Stimulated activated naive CD4-positive, alpha-beta T cell treated with Interleukin-2 at 50 U/mL for 16 hours (primary cell): ENCODE results near the gene COPS4.
"Not testable (repeated sequence)": the region's sequence is repeated elsewhere in the genome, so short reads cannot be mapped to it uniquely, and the experiment has no call there.

Experiments
- DNase-seq: peaks from one replicate; lab custom pipeline; 2025; lab: John Stamatoyannopoulos, UW

The COPS4 gene

DNA sequence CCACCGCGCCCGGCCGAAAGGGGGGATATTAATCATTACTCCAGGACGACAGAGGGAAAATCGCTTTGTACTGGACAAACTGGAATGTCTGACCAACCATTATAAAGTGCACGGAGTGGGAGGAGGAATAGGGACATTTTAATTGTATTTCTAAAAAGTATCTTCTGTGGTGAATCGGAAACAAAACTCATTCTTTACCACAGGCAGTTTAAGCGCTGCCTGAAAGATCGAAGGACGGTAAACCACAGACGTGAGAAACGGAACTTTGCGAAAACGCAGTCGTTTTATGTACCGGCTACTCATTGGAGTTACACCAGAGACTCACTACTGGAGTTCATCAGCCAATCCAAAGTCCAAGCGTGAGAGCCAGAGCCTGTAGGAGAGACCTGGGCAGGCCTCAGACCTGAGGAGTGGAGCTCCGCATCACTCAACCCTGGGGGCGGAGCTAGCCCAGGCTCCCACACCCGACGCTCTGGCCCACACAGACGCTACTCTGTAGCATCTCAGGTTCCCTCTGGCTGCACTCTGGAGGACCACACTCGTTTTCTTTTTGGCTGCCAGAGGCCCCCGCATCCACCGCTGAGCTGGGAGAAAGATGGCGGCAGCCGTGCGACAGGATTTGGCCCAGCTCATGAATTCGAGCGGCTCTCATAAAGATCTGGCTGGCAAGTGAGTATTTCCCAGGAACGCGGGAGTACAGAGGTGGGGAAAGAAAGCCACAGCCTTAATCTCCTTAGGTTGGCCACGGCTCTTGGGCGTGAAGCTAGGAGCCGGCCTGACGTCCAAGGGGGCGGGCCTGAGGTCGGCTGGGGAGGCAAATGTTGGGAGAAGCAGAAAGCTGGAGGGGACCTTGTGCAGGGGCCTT is at the start of gene COPS4:
Gene COPS4 (plus strand): TSS at position 554 of the 865 bp plus-strand sequence. CDS start 42 bp downstream, at position 596.
- DNase-seq = peak; percentile 96

DNA sequence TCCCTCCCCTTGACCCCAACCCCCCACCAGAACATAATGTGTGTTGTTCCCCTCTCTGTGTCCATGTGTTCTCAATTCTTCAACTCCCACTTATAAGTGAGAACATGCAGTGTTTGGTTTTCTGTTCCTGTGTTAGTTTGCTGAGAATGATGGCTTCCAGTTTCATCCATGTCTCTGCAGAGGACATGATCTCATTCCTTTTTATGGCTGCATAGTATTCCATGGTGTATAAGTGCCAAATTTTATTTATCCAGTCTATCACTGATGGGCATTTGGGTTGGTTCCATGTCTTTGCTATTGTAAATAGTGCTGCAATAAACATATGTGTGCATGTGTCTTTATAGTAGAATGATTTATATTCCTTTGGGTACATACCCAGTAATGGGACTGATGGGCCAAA is 47.5 kb upstream of the COPS4 start:
- DNase-seq = not testable (repeated sequence)

DNA sequence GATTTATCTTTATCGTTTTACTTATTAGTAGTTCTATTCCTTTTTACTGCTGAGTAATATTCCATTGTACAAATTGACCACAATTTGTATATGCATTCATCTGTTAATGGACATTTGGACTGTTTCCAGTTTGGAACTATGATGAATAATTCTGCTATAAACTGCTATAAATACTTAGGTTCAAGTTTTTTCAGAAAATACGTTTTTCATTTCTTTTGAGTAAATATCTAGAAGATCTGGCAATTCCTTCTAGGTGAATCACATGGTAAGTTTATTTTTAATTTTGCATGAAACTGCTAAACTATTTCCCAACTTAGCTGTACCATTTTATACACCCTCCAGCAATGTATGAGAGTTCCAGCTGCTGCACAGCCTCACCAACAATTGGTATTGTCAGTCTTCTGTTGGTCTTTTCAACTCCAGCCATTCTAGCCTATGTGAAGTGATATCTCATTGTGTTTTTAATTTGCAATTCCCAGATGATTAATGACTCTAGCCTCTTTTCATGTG is 46.6 kb upstream of the COPS4 start:
- DNase-seq = no peak

DNA sequence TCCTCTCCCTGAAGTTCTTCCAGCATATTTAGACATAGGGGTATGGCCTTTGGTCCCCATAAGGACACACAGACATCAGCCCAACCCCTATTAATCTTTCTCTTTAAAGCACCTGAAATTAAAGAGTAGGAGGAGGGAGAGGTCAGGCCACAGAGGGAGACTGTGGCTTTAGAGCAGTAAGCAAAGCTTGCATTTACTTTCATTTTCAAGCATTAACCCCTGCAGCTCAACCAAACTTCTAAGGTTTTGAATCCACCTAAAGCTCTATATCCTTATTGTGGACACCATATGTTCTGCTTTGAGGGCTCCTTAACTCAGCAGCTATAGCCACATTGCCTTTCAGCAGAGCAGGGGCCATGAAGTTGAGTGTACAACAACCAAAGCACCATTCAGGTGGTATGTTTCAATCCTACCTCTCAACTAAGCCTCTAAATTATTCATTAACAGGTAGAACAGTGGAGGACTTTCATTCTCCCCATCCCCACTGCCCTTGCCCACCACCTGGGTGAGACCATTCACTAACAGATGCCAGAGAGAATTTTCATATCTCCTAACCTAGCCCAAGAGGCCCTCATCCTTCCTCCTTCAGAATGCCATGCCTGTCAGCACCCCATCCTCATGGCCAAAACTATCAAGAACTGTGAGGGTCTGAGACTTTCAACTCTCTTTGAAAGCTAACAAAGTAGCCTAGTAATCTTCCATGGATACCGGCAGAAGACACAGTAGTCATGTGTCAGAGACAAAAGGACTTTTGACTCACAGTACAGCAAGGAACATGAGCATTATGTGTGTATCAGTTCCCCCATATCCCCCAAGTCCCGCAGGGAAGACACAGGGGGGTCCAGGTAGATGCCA is 45.2 kb upstream of the COPS4 start:
- DNase-seq = no peak

DNA sequence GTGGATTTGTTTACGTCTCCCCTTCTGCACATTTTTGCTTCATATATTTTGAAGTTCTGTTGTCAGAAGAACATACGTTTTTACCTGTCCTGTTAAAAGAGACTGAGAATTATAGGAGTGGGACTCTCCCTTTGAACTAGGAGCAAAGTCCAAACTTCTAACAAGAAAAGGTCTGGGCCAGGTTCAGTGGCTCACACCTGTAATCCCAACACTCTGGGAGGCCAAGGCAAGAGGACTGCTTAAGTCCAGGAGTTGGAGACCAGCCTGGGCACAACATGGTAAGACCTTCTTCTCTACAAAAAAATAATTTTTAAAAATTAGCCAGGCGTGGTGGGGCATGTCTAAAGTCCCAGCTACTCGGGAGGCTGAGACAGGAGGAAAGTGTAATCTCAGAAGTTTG is 40.1 kb upstream of the COPS4 start:
- DNase-seq = no peak

DNA sequence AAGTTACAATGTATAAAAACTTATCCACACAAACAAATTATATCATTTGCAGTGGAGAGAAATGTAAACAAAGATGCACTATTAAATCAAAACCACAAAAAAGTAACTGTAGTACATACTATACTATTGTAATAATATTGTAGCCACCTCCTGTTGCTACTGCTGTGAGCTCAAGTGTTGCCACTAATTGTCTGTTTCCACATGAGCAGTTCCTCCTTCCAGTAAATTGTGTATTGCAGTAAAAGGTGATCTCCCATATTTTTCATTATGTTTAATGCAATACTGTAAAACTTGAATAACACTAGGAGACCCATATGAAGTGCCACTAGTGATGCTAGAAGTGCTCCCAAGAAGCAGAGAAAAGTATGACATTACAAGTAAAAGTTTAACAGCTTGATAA is 36.1 kb upstream of the COPS4 start:
- no peak for DNase-seq

DNA sequence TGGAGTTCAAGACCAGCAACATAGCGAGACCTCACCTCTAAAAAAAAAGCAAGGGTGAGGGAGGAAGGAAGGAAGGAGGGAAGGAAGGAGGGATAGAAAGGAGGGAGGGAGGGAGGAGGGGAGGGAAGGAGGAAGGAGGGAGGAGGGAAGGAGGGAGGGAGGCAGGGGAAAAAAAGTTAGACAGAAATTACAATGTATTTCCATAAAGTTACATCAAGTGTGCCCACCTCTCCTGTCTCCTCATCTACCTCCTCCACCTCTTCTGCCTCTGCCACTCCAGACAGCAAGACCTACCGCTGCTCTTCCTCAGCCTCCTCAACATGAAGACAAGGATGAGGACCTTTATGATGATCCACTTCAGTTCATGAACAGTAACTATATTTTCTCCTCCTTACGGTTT is 32.7 kb upstream of the COPS4 start:
- DNase-seq = no peak

DNA sequence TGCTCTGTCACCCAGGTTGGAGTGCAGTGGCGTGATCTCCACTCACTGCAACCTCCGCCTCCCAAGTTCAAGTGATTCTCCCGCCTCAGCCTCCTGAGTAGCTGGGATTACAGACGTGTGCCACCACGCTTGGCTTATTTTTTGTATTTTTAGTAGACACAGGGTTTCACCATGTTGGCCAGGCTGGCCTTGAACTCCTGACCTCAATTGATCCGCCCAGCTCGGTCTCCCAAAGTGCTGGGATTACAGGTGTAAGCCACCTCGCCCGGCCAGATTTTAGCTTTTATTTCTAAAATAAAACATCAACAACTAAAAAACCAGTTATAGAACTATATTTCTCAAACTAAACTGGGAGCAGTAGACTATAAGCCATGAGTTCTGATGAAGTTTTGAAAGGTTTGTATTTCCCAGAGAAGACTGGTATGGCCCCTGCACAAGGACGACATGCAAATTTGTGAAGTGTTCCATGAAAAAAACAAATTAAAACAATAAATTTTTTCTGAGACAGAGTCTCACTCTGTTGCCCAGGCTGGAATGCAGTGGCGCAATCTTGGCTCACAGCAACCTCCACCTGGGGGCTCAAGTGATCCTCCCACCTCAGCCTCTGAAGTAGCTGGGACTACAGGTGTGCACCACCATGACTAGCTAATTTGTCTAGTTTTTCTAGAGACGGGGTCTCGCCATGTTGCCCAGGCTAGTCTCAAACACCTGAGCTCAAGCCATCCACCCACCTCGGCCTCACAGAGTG is 31.8 kb upstream of the COPS4 start:
- not testable (repeated sequence) for DNase-seq

DNA sequence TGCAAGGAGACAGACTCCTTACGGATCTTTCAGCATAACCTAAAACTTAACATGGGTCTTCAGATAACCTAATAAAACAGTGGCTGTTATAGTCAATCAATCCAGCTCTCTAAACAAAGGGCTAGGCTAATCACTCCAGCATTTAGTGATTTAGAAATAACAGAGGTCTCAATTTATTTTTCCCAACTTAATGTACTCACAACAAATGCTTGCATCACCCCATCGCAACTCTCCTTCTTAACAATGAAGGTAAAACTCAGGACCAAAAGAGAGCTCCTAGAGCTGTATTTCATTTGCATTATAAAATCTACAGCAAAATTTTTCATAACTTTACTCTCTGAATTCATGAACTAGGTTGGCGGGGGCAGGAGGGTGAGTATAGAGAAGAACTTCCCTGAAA is 25.5 kb upstream of the COPS4 start:
- DNase-seq = no peak

DNA sequence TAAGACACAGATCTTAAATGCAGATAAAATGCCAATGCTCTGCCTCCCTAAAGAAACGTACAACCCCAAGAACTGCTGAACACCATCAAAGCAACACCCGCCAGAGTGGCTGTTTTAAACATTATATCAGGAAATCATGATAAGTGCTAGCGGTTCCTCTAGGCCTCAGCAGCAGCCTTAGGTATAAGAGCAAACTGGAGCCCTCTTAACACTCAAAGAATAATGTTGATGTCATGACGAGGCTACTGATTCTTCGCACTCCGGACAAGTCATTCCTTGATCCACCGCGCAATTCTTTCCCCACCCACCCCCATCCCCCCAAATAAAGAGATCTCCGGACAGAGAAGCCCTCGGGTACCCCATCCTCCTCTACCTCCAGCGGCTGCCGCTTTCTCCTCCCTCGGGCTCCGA is 24.9 kb upstream of the COPS4 start:
- no peak for DNase-seq

DNA sequence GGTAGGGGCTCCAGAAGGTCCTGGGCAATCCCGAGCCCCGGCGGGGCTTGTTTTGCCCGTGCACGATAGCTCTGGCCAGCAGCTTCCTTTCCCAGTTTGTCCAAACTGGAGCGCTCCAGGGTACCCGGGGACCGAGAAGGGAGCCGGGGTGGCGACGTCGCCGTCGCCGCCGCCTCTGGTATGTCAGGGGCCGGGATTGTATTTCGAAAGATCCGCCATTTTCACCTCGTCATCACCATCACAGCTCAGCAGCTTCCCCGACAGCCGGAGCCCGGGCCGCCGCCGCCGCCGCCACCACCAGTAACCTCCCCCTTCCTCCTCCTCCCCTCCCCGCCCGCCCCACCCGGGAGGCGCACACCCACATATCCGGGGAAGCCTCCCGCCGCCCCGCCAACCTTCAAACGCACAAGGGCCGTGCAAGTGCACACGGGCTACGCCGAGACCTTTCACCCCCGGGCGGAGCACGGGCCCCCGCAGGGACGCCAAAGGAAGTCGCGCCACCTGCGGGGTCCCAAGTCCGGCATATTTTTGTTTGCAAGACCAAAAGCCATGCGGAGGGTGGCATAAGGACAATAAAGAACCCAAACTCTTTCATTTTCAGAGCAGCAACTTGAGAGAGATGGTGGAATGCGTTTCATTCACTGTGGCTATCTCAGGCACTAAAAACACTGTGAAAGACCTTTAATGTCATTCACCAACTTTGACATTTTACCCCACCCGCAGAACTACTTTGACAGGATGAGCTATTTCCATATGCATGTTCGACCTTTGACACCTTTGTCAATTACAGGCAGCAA is 24.3 kb upstream of the COPS4 start, which contains the start of gene LIN54:
Gene LIN54 (minus strand): TSS at position 302 of the 797 bp plus-strand sequence. CDS start 25,979 bp downstream, outside the sequence.
- peak; percentile 88 for DNase-seq

DNA sequence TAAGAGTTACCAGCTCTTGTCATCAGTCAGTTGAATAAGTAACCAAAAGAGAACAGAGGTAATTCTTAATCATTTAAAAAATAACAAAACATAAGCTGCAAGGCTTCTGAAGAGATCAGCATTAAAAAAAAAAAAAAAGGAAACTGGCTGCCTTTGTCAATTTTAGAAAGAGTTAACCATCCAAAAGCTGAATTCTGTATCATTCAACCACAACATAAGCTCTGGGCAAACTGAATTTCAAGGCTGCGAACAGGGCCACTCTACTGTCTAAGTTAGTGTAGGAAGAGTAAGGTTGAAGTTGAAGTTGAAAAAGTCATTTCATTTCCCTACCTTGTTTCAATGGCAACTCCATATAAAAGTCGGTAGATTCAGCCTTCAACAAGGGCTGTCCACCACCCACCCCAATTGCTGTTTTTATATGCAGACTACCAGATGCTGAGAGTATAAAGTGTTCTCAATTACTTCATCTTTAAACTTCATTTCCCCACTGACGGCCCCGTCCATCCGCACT is 23.2 kb upstream of the COPS4 start:
- DNase-seq = no peak

DNA sequence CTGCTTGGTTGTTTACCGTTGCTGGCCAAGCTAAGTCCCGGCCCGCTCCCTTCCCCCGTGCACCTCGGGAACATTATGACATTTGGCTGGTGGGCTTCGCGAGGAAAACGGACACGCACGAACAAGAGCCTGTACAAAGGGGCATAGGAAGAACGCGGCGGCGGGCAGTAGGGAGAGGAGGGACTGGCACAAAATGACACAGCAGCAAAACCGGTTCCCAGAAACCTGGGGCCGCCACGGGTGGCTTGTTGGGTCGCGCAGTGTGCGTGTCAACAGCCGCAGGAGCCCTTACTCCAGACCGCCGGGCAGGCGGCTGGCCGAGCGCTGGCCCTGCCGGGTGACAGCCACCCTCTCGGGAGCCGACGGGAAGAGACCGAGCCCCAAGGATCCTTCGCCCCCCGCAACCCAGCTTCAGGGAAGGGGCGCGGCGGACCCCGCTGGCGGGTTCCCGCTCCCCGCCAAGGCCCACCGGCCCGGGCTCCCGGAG is 22.7 kb upstream of the COPS4 start:
- peak; percentile 16 for DNase-seq

DNA sequence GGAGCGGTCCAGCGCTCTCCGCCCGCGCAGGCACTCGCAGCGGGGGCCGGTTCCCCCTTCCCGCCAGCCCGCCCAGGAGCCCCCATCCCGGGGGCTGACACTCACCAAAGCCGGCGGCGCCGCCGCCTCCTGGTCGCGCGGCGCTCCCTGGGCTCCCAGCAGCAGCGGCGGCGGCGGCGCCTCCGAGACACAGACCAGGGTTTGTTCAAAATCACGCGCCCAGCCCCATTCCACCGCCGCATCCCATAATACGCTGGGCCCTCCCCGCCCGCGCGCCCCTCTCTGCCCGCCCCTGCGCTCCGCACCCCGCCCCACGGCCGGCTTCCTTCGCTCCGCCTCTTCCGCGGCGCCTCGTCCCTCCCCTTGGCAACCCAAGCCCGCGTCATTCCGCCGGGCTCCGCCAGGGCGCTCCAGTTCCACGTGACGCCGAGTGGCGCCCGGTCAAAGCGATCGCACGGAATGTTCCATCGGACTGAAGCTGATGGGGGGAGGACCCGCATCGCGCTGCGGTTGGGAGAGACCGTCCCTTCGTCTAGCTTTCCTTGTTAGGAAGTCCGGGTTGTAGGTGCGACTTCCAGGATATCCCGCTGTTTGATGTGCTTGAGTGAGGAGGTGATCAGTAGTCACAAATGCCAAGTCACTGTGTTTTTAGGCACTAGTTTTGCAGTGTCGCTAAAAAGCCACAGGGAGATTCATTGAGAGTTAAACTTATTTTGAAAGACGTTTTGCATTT is 22.1 kb upstream of the COPS4 start:
- peak; percentile 96 for DNase-seq

DNA sequence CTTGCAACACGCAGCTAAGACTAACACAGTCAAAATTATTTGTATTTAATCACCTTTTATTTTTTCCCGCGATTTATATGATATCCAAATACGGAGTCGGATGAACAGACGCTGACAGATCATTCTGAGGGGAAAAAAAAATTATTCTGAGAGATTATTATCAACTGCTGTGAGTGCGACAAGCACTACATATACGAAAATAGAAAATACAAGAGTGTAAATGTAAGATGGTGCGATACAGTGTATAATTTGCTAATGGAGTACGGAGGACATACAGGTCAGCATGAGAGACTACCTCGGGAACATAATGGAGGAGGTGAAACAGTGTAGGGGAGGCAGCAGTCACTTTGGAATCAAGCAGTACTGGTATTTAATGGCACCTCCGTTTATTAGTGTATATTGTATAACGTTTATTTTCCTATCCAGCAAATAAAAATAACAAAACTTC is 21.5 kb upstream of the COPS4 start:
- no peak for DNase-seq

DNA sequence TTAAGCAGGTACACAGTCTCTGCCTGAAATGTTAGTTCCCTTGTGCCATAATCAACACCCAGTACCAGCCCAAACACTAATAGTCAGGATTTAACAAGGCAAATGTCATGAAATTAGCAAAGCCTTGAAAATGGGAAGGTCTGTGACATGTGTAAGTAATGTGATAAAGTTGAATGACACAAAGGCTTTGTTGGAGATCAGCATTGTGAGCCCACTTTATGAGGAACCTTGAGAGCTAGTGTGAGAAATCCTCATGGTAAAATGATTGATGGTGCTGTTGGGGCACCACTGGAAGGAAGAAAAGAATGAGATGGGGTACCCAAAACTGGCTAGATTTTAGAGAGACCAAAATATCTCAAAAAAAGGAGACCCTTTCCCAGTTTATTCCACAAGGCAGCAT is 21.1 kb upstream of the COPS4 start:
- DNase-seq = no peak

DNA sequence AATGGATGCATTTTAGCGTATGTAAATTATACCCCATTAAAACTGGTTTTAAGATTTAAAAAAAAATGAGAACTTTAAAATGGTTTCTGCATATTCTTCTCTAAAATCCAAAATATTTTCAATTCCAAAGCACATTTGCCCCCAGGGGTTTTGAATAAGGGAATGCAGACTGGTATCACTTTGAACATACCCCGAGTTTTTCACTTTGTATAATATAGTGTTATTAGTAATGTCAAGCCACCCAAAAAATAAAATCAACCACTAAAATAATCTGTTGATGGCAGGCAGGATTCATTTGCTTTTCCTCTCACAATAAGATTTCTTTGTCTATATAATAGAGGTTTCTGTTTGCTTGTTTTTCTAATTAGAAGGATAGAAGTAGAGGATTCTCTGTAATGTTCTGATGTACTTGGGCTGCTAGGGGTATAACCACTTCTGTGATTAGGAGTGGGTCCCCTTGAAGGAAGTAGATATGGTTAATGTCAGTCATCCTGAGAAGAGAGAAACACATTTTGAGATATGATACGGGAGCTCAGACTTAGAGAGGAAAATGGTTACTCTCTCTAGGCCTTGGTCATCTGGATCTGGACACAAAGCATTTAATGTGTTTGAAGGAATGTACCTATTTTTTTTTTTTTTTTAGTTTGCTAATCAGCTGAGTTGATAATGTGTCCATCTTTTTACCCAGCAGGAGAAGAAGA is 15.0 kb upstream of the COPS4 start:
- DNase-seq = no peak

DNA sequence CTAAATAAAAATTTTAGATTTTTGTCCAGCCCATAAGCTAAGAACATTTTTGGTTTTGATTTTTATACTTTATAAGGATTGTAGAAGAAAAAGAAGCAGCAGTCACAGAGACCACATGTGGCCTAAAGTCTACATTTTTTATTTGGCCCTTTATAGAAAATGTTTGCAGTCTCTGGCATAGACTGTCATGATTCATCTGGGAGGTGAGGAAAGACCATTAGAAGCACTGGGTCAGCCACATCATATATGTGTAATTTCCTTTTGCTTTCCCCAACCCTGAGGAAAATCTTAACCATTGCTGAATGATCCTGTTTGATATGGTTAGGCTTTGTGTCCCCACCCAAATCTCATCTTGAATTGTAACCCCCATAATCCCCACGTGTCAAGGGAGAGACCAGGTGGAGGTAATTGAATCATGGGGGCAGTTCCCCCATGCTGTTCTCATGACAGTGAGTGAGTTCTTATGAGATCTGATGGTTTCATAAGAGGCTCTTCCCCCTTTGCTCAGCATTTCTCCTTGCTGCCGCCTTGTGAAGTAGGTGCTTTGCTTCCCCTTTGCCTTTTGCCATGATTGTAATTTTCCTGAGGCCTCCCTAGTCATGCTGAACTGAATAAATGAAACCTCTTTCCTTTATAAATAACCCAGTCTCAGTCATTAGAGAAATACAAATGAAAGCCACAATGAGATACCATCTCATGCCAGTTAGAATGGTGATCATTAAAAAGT is 12.1 kb upstream of the COPS4 start:
- DNase-seq = no peak

DNA sequence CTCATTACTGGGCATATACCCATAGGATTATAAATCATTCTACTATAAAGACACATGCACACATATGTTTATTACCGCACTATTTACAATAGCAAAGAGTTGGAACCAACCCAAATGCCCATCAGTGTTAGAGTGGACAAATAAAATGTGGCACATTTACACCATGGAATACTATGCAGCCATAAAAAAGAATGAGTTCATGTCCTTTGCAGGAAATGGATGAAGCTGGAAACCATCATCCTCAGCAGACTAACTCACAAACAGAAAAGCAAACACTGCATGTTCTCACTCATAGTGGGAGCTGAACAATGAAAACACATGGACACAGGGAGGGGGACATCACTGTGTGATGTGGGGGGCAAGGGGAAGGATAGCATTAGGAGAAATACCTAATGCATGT is 11.4 kb upstream of the COPS4 start:
- not testable (repeated sequence) for DNase-seq
